Nephron (organoid): ENCODE results near the gene L3MBTL1.

Source experiments
- H3K27ac Mint-ChIP-seq, 3 experiments: 2 replicates each; pipeline ENCODE4 v1.8.0; 2020; ENCODE audit warnings: mixed read lengths in 3 of 3, mild to moderate bottlenecking in 2 of 3, moderate library complexity in 1 of 3
- H3K27me3 Mint-ChIP-seq: 2 replicates; pipeline ENCODE4 v1.8.0; 2021; ENCODE audit warnings: low read depth, mild to moderate bottlenecking, moderate library complexity, mixed read lengths
- H3K36me3 Mint-ChIP-seq: 2 replicates; pipeline ENCODE4 v1.8.0; 2020; ENCODE audit warnings: low read depth, mixed read lengths
- H3K4me1 Mint-ChIP-seq: 2 replicates; pipeline ENCODE4 v1.8.0; 2020; ENCODE audit warnings: mixed read lengths
- H3K4me3 Mint-ChIP-seq, 3 experiments: 2 replicates each; pipeline ENCODE4 v1.8.0; 2020; ENCODE audit warnings: mild to moderate bottlenecking in 3 of 3, mixed read lengths in 3 of 3, moderate library complexity in 2 of 3
- H3K9me3 Mint-ChIP-seq: 2 replicates; pipeline ENCODE4 v1.8.0; 2020; ENCODE audit warnings: mixed read lengths
- CTCF ChIP-seq, 3 experiments: fragments of 200-600 bp; sonication (generic); IDR thresholded peaks; one replicate each; pipeline ENCODE4 v1.5.0; 2021; ENCODE audit warnings: antibody characterized with exemption in 3 of 3; ENCODE audit not compliant: unreplicated experiment in 3 of 3

The L3MBTL1 gene

GRCh38 chr20:43460830-43461200, 46.7 kb upstream of the L3MBTL1 start:
- H3K27ac Mint-ChIP-seq: peak overlapping the region; percentile 18 to 31 (median 27)
- H3K4me3 Mint-ChIP-seq: peak overlapping the region; percentile 65 to 91 (median 85)
- peaks cover 72% of the 10 kb centered on the region for H3K36me3 Mint-ChIP-seq
- no peaks in the 10 kb centered on the region for H3K9me3 Mint-ChIP-seq
- H3K4me1 Mint-ChIP-seq: peaks cover 35% of the 10 kb centered on the region
- TF ChIP-seq CTCF (IDR thresholded peaks at IDR 0.05; ENCODE audit: unreplicated experiment in 3 of 3): no peak
- no peaks in the 10 kb centered on the region for H3K27me3 Mint-ChIP-seq

- H3K36me3 Mint-ChIP-seq: peaks cover 83% of the 10 kb centered on the region
- no peak overlapping the region for H3K27ac Mint-ChIP-seq
- H3K9me3 Mint-ChIP-seq: no peaks in the 10 kb centered on the region
- TF ChIP-seq CTCF (IDR thresholded peaks at IDR 0.05; ENCODE audit: unreplicated experiment in 3 of 3): no peak
- H3K4me1 Mint-ChIP-seq: peaks cover 30% of the 10 kb centered on the region
- peak overlapping the region in 2 of 3 experiments; percentile 9 to 35 for H3K4me3 Mint-ChIP-seq
- no peaks in the 10 kb centered on the region for H3K27me3 Mint-ChIP-seq
These were observed 45.4 kb upstream of the L3MBTL1 start for GRCh38 chr20:43461894-43462659.

GRCh38 chr20:43462660-43463526, 44.6 kb upstream of the L3MBTL1 start:
- Mint-ChIP-seq H3K36me3 (peaks cover 89% of the 10 kb centered on the region), H3K27ac (peak overlapping the region in 1 of 3 experiments; percentile 21), H3K27me3 (no peaks in the 10 kb centered on the region), H3K9me3 (no peaks in the 10 kb centered on the region), H3K4me1 (peaks cover 30% of the 10 kb centered on the region), H3K4me3 (peak overlapping the region in 1 of 3 experiments; percentile 4)
- TF ChIP-seq CTCF (IDR thresholded peaks at IDR 0.05; ENCODE audit: unreplicated experiment in 3 of 3): no peak

- H3K27ac Mint-ChIP-seq: peak overlapping the region in 1 of 3 experiments; percentile 21
- peaks cover 88% of the 10 kb centered on the region for H3K36me3 Mint-ChIP-seq
- no peak for TF ChIP-seq CTCF (IDR thresholded peaks at IDR 0.05; ENCODE audit: unreplicated experiment in 3 of 3)
- H3K9me3 Mint-ChIP-seq: no peaks in the 10 kb centered on the region
- H3K4me1 Mint-ChIP-seq: peaks cover 30% of the 10 kb centered on the region
- H3K27me3 Mint-ChIP-seq: no peaks in the 10 kb centered on the region
- H3K4me3 Mint-ChIP-seq: peak overlapping the region in 1 of 3 experiments; percentile 4
These were observed 43.8 kb upstream of the L3MBTL1 start for GRCh38 chr20:43463527-43464218.

GRCh38 chr20:43464219-43464790, 43.2 kb upstream of the L3MBTL1 start:
- Mint-ChIP-seq H3K4me1 (peaks cover 29% of the 10 kb centered on the region), H3K27me3 (no peaks in the 10 kb centered on the region), H3K27ac (no peak overlapping the region), H3K36me3 (peaks cover 87% of the 10 kb centered on the region), H3K9me3 (no peaks in the 10 kb centered on the region), H3K4me3 (no peak overlapping the region)
- no peak for TF ChIP-seq CTCF (IDR thresholded peaks at IDR 0.05; ENCODE audit: unreplicated experiment in 3 of 3)
